Tongue (tissue), 2 donors: ENCODE results near the gene PSMG4. TPM values are rescaled to one million over a fixed set of nuclear protein-coding genes. Genes with fewer than 3 reads are reported as not detected.
A peak's percentile ranks its signal among the peaks of the same experiment; 100 is the strongest.

ENCODE experiments used
- DNase-seq: peaks from one replicate; pipeline ENCODE4 v3.0.0-alpha.2; 2015
- total RNA-seq: library from RNA; depleted of rRNA; stranded (reverse); fragments of >200 nt; gene quantifications from one replicate; pipeline ENCODE4 v1.2.3, GENCODE V29; 2014

The PSMG4 gene
- total RNA-seq: 11.9 TPM

GRCh38 chr6:3258720-3259490 is at the start of gene PSMG4:
Gene PSMG4 (plus strand): TSS chr6:3258947. CDS start chr6:3259023, 76 bp downstream.
- peak; percentile 96 for DNase-seq

DNA sequence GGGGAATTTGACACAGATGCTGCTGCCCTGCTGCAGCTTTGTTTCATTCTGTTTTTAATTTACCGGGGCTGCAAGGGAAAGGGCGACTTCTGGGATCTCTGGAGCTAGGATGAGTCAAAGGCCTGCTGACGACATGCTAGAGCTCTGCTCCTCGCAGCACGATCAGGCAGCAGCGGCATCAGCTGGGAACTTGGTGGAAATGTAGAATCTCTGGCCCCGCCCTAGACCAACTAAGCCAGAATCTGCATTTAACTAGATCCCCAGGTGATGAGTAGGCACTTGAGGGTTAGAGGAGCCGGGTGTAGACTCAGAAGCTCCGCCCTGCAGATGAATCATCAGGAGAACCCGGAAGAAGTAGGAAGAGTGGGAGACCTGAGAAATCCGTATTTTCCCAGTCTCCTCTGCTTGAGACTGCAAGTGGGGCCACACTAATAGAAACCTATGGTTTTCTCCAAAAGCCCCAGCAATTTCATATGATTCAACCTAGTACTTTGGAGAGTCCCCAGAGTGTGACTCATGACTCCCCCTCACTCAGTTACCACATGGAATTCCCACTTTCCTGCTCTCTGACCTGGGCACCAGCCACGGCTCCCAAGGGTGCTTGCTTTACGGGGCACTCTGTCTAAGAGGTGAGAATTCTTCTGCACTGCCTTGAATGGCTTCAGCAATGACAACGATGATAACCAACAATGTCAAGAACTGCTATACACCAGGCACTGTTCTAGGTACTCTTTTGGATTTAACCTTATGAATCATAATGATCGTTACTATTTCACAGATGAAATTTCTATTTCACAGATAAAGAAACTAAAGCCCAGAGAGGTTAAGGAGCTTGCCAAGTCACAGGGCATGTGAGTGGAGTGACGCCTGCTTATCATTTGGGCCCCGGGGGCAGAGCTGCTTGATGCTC is 49.4 kb upstream of the PSMG4 start:
- peak; percentile 75 for DNase-seq

DNA sequence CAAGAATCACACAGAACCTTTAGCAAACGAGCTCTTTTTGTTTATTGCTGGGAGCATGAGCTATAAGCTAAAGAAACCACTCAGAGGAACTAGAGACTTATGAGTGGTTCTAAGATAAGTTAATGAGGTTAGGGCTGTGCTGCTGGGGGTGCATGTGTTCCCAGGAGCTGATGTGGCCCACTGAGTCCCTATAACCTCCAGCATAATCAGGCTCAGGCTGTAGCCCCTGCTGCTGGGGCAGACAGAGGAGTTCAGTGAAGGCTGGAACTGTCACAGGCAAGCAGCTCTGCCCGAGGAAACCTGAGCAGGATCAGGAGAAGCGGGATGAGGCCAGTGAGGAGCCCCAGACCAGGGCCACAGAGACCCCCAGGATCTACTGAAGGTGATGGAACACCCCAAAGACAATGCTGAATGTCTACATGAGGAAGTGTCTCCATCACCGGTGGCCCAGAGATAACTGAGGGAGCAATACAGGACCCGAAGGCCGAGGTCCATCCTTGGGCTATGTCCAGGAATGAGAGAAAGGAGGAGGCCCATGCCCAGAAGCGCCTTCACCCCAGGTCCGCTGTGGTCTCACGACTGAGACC is 48.6 kb upstream of the PSMG4 start:
- no peak for DNase-seq

DNA sequence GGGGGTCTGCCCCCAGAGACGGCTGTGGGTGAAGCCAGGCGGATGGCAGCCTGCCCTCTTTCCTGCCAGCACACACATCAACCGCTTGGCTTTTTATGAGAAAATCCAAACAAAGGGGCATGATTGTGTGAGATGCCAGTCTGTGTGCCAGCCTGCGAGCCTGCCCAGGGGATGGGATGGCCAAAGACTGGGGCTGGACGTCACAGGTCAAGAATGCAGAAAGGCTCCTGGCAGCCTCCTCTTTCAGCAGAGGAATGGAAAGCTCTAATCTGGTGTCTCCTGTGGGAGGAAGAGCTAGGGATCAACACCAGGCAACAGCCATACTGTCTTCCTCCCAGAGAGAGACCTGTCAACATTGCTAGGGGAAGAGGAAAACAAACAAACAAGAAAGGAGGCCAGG is 47.1 kb upstream of the PSMG4 start:
- DNase-seq: no peak

- DNase-seq: no peak
These were observed 46.5 kb upstream of the PSMG4 start for GRCh38 chr6:3212261-3212660.

- DNase-seq: no peak
These were observed 45.4 kb upstream of the PSMG4 start for GRCh38 chr6:3213334-3213695.

GRCh38 chr6:3214898-3215297 is 43.8 kb upstream of the PSMG4 start:
- no peak for DNase-seq

DNA sequence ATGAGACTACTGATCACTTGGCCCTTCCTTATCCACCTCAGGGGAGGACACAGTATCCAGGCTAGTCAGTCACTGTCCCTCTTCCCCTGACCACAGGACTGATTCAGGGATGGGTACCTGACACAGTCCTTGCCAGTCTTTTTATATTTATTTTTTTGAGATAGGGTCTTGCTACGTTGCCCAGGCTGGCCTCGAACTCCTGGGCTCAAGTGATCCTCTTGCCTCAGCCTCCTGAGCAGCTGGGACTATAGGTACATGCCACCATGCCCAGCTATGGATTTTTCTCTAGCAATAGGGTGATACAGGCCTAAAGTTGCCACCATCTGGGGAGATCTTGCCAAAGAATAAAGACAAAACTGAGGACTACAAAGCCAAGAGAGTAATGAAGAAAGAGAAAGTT is 41.5 kb upstream of the PSMG4 start:
- DNase-seq: no peak

DNA sequence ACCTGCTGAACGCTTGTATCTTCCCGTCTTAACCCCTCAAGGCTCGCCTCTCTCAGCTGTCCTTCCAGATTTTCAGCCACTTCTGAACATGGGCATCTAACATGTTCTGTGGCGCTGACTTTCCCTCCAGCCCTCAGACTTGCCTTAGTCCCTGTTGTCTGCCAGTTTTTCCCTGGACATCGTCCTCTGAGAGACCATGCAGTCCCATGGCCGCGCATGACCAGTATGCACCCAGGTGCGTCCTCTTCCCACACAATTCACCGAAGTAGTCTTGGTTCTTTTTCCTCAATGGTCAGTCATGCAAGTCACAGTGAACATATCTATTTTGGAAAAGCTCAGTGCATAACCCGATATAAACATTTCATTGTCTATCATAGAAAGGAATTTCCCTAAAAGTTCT is 40.5 kb upstream of the PSMG4 start:
- DNase-seq: no peak

DNA sequence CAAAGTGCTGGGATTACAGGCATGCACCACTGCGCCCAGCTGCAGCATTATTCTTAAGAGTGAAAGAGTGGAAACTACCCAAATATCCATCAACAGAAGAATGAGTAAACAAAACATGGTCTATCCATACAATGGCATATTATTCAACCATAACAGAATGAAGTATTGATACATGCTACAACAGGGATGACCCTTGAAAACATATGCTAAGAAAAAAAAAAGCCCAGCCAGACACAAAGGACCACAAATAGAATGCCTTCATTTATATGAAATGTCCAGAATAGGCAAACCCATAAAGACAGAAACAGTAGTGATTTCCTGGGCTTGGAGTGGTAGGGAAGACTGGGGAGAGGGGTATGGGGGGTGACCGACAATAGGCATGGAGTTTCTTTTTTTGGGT is 38.4 kb upstream of the PSMG4 start:
- no peak for DNase-seq

DNA sequence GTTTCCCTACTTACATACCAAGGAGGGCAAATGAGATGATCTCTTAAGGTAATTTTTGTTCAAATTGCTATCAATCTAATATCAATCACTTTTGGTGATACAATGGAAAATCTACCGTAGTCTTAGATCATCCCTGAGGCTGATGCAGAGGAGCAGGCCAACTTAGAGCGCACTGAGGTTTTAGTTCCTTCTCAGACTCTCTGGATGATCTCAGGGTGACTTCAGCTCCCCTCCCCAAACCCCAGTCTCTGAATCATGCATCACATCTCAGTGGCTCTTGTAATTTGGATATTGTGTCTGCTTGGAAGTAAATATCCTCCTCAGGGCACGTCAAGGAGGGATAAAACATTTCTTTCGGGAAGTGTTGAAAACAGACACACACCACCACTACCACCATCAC is 37.2 kb upstream of the PSMG4 start:
- no peak for DNase-seq

DNA sequence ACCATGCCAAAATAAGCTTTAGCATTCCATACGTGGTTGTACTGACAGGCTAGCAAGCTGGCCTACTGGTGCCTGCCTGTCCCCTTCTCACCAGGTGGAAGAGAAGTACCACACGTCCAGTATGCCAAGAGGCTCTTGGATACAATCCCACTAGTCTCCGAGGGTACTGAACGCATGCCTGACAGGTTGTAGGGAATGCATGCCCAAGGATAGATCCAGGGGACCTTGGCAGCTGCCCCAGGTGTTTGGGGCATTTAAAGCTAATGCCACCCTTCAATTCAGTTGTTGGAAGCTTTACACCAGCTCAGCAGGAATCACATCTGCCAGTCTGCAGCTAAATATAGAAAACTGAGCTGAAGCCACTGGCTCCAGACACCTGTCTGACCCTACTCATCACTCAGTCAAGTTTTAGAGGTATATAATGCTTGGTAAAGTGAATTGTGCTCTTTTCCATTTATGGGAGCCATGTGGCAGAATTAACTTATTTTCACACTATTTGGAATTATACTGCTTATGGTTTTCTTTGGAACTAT is 36.2 kb upstream of the PSMG4 start:
- DNase-seq: peak; percentile 22

DNA sequence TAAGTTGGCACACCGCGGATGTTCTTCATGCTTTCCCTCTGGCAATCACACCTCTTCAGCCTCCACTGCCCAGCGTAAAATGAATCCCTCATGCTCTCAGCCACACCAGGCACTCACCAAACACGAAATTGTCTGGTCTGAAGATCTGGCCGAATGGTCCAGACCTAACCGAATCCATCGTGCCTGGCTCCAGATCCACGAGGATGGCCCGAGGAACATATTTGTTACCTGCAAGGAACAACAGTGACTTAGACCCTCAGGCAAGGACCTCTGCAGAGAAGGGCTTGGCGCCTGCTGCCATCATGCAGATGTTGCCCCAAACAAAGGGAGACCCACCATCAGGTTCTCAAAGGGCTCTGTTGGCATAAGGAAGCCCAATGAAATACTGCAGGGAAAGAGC is 32.7 kb upstream of the PSMG4 start:
- DNase-seq: no peak

DNA sequence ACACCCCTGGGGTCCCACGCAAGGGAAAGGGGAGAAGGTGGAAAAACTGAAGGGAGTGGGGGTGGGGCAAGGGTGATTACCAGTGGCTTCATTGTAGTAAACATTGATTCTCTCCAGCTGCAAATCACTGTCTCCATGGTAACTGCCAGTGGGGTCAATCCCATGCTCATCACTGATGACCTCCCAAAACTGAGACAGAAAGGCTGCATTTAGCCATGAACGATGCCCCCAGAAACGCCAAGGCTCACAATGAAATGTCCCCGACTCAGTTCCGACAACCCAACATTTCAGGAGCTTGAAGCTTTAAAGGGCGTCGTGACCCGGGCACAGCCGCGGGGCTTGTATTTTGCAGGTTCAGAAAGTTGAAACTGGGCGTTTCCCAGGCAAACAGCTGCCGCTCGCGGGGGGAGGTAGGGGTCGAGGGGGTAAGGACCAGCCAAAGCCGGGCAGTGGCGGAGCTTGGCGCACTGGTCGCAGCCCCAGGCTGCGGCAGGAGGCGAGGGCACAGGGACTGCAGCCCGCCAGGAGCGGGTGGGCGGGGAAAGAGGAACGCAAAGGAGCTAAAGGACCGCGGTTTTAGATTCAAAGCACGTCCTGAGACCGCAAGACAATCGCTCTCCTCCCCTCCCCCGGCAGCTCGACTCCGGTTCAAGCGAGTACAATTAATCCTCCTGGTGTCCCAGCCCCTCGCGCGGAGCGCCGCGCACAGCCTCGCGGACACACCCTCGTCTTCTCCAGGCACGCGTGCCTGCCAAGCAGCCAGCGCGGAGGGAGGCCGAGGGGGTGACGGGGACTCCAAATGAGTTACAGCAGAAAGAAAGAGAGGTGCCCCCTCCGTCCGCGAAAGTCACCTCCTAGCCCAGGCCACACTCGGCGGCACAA is 32.0 kb upstream of the PSMG4 start:
- peak; percentile 78 for DNase-seq

DNA sequence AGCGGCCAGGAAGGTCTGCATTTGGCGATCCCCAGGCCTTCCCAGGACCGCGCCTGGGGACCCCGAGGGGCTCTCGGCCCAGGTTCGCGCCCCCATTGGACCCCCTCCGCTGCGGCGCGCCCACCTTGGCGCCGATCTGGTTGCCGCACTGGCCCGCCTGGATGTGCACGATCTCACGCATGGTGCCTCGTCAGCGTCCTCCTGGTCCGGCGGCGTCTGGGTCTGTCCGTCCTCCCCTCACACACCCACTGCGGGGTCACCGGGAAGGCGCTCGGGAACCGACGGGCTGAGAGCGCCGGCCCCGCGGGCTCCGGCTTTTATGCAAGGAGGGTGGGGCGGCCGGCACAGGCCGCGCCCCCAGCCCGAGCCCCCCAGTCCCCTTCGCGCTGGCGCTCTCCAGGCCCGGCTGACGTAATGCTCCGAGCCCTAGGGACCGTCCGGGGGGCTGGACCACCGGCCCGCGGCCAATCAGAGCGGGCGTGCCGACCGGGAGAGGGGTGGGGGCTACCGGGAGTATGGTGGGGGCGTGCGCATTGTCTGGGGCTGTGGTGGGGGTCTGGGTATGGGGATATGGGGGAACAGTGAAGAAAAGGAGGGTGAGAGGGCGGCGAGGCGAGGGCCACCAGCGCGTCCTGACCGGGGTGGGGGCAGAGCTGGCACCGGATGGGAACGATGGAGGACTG is 31.2 kb upstream of the PSMG4 start, which contains the start of gene TUBB2B:
Gene TUBB2B, minus strand, starts transcription at position 291 of the 683 bp plus-strand sequence. Its CDS starts 110 bp downstream, at position 181.
- DNase-seq: peak; percentile 93

GRCh38 chr6:3228046-3228671 is 30.6 kb upstream of the PSMG4 start:
- peak; percentile 48 for DNase-seq

DNA sequence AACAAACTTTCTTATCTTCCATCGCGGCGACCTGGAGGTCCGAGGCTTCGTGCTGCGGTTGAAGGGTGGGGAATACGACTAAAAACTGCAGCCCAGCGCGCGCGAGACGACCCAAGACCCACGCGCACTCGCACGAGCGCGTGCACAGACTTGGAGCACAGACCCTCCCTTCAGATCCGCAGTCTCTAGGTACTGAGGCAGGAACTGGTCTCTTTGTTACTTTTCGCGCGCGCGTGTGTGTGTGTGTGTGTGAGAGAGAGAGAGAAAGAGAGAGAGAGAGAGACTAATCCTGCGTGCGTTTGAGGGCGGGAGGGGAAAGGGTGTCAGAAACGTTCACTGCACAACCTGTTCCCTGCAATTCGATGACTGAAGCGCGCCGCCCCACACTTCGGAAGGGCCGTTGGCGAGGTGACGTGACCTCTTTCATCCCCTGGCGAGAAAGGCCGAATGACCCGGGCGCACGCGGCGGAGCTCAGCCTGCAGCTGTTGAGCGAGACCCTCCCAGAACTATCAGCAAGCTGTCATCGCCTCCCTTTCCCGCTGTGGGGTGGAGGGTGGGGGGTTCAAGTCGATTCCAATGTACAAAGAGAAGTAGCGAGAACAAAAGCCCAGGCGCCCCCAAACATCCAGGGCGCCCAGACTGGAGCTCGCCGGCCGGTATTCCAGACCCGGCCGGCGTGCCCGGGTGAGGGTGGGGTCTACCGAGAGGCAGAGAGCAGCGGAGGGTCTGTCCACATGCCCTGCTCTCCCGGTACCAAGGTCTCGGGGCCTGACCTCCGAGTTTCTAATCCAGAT is 29.8 kb upstream of the PSMG4 start:
- peak; percentile 68 for DNase-seq

GRCh38 chr6:3229566-3230178 is 29.1 kb upstream of the PSMG4 start:
- peak; percentile 50 for DNase-seq

GRCh38 chr6:3230256-3230882 is 28.4 kb upstream of the PSMG4 start:
- no peak for DNase-seq
